HepG2 (cell line): ENCODE data around the gene COA7.

Experiments used
- CTCF ChIP-seq: sonication (generic); formaldehyde crosslinking; IDR thresholded peaks from 2 replicates; pipeline ENCODE4 v1.5.0; 2020; ENCODE audit warnings: mild to moderate bottlenecking, missing genetic modification reagents, moderate library complexity
- EP300 ChIP-seq, 3 experiments: sonication (generic) in 1 of 3; formaldehyde crosslinking in 1 of 3; IDR thresholded peaks; 2 replicates each; pipeline versions ENCODE4 v1.5.1 to v1.6.1; 2011 to 2020; ENCODE audit warnings: low read depth in 2 of 3, low read length in 2 of 3, borderline replicate concordance in 1 of 3, improper control_type of control experiment in 1 of 3, mild to moderate bottlenecking in 1 of 3, missing genetic modification reagents in 1 of 3, moderate library complexity in 1 of 3
- FOXK1 ChIP-seq: sonication (generic); formaldehyde crosslinking; IDR thresholded peaks from 2 replicates; pipeline ENCODE4 v1.4.0; 2020; ENCODE audit warnings: low read depth, missing genetic modification reagents, borderline replicate concordance
- HNF4A ChIP-seq: sonication (generic); formaldehyde crosslinking; IDR thresholded peaks from 2 replicates; pipeline ENCODE4 v1.4.0; 2020; ENCODE audit warnings: missing genetic modification reagents
- KDM5B ChIP-seq: sonication (generic); formaldehyde crosslinking; IDR thresholded peaks from 2 replicates; pipeline ENCODE4 v1.4.0; 2020; ENCODE audit warnings: missing genetic modification reagents, mild to moderate bottlenecking, borderline replicate concordance
- MAFK ChIP-seq, 2 experiments: IDR thresholded peaks in 1 of 2; conservative IDR thresholded peaks in 1 of 2; 2 replicates each; pipeline ENCODE4 v1.6.1; 2011; ENCODE audit warnings: improper control_type of control experiment in 2 of 2, low read length in 2 of 2
- RFXAP ChIP-seq: sonication (generic); formaldehyde crosslinking; IDR thresholded peaks from 2 replicates; pipeline ENCODE4 v1.4.0; 2020; ENCODE audit warnings: missing genetic modification reagents, borderline replicate concordance
- SIX4 ChIP-seq: sonication (generic); formaldehyde crosslinking; IDR thresholded peaks from 2 replicates; pipeline ENCODE4 v1.4.0; 2020; ENCODE audit warnings: missing genetic modification reagents
- ZNF280D ChIP-seq: sonication (generic); formaldehyde crosslinking; IDR thresholded peaks from 2 replicates; pipeline ENCODE4 v1.5.1; 2020; ENCODE audit warnings: mild to moderate bottlenecking, missing genetic modification reagents
- ZNF337 ChIP-seq: sonication (generic); formaldehyde crosslinking; IDR thresholded peaks from 2 replicates; pipeline ENCODE4 v1.5.1; 2020; ENCODE audit warnings: missing genetic modification reagents, low read depth, mild to moderate bottlenecking, borderline replicate concordance

- TF ChIP-seq MAFK (conservative IDR thresholded peaks at IDR 0.05 in 1 of 2, IDR thresholded peaks at IDR 0.05 in 1 of 2; ENCODE audit: low read length in 2 of 2): no peak
- no peak for TF ChIP-seq CTCF (CRISPR knock-in tag)
- TF ChIP-seq FOXK1: no peak
- TF ChIP-seq EP300 (IDR thresholded peaks at IDR 0.05; ENCODE audit: low read depth in 2 of 2, low read length in 2 of 2): no peak
- no peak for TF ChIP-seq EP300 (CRISPR knock-in tag; IDR thresholded peaks at IDR 0.05; ENCODE audit: borderline replicate concordance)
- no peak for TF ChIP-seq HNF4A (CRISPR knock-in tag)
- TF ChIP-seq SIX4 (CRISPR knock-in tag): no peak
- no peak for TF ChIP-seq ZNF280D (CRISPR knock-in tag)
- no peak for TF ChIP-seq RFXAP (CRISPR knock-in tag)
- TF ChIP-seq KDM5B (CRISPR knock-in tag): no peak
- no peak for TF ChIP-seq ZNF337 (CRISPR knock-in tag)
Measured at GRCh38 chr1:52709016-52709415, 10.9 kb upstream of the COA7 start.
